ENCODE measurements around the gene HDAC4.

DNA sequence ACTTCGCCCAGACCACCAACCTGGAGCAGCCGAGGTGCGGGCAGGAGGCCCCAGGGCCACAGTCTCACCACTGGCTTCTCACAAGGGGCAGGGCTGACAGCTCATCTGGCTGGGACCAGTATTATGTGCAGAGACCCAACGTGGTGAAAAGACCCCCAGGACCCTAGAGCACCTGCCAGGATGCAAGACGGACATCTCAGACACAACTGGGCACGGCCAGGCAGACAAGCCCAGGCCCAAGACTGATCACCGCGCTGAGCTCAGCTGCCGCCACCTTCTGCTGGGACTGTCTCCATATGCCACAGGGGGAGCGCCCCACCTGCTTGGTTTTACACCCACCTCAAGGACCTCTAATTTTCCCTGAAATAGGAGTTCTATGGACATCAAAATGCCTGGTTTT, 23.2 kb downstream of the HDAC4 start:
- no peak for TF ChIP-seq POLR2A (IDR thresholded peaks at IDR 0.05)
- TF ChIP-seq, protein P1, sequence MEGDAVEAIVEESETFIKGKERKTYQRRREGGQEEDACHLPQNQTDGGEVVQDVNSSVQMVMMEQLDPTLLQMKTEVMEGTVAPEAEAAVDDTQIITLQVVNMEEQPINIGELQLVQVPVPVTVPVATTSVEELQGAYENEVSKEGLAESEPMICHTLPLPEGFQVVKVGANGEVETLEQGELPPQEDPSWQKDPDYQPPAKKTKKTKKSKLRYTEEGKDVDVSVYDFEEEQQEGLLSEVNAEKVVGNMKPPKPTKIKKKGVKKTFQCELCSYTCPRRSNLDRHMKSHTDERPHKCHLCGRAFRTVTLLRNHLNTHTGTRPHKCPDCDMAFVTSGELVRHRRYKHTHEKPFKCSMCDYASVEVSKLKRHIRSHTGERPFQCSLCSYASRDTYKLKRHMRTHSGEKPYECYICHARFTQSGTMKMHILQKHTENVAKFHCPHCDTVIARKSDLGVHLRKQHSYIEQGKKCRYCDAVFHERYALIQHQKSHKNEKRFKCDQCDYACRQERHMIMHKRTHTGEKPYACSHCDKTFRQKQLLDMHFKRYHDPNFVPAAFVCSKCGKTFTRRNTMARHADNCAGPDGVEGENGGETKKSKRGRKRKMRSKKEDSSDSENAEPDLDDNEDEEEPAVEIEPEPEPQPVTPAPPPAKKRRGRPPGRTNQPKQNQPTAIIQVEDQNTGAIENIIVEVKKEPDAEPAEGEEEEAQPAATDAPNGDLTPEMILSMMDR (IDR thresholded peaks at IDR 0.05): no peak

All from testis (tissue), 2 donors.